HL-60 (cell line): ENCODE results near the gene PNMA6E.

Source experiments
- DNase-seq, 2 experiments: peaks; one replicate each; pipeline ENCODE4 v3.0.0-alpha.2; 2010 to 2020; ENCODE audit warnings: low read depth in 1 of 2, low spot score in 1 of 2
- H3K27ac ChIP-seq: fragments of 250-450 bp; sonication (Bioruptor Pico); replicated peaks from 2 replicates; pipeline ENCODE4 v1.5.1; 2020; ENCODE audit warnings: mild to moderate bottlenecking, moderate library complexity
- H3K27me3 ChIP-seq: fragments of 250-450 bp; sonication (Bioruptor Pico); 2 replicates; pipeline ENCODE4 v1.5.1; 2021; ENCODE audit warnings: mild to moderate bottlenecking, moderate library complexity; ENCODE audit not compliant: insufficient read depth, poor library complexity, severe bottlenecking
- H3K4me3 ChIP-seq: replicated peaks from 2 replicates; pipeline ENCODE4 v1.5.1; 2011; ENCODE audit warnings: mild to moderate bottlenecking, control low read depth, low read length; ENCODE audit not compliant: insufficient read depth
- GABPA ChIP-seq: IDR thresholded peaks from 2 replicates; pipeline ENCODE4 v1.6.1; 2012; ENCODE audit warnings: low read depth
- POLR2AphosphoS5 ChIP-seq: IDR thresholded peaks from 2 replicates; pipeline ENCODE4 v1.6.1; 2012; ENCODE audit warnings: low read depth
- SPI1 ChIP-seq: IDR thresholded peaks from 2 replicates; pipeline ENCODE4 v1.6.1; 2012; ENCODE audit warnings: low read depth, mild to moderate bottlenecking, borderline replicate concordance
- TF ChIP-seq, protein P1 (sequence below): IDR thresholded peaks from 2 replicates; pipeline ENCODE4 v1.6.1; 2012; ENCODE audit warnings: low read depth; ENCODE audit not compliant: insufficient replicate concordance
- TF ChIP-seq, protein P2 (sequence below): IDR thresholded peaks from one replicate; pipeline ENCODE4 v1.5.1; 2011; ENCODE audit warnings: low read length, control low read depth, inconsistent platforms; ENCODE audit not compliant: insufficient read depth

The PNMA6E gene

DNA sequence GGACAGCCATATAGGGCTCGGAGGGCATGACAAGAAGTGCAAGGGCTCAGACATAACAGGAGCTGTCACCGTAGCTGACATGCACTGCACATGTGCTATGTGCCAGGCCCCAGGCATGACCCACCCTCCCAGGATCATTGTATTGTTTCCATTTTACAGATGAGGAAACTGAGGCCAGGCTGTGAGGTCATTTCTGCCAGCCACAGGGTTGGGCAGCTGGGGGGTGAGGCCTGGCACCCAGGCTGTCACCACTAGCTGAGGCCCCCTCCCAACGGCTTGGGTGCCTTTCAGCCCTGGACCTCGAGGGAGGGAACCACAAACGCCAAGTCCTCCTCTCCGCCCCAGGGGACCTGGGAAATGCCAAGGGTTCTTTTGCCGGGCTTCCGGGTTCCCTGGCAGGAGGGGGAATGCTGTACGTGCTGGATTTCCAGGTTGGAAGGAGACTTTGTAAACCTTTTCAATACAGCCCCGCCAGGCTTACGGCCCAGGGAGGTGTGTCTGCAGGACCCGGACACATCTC, 32.1 kb upstream of the PNMA6E start:
- H3K27me3 ChIP-seq: no peaks in the 10 kb centered on the region
- TF ChIP-seq GABPA: no peak
- TF ChIP-seq SPI1: no peak
- no peak for DNase-seq

DNA sequence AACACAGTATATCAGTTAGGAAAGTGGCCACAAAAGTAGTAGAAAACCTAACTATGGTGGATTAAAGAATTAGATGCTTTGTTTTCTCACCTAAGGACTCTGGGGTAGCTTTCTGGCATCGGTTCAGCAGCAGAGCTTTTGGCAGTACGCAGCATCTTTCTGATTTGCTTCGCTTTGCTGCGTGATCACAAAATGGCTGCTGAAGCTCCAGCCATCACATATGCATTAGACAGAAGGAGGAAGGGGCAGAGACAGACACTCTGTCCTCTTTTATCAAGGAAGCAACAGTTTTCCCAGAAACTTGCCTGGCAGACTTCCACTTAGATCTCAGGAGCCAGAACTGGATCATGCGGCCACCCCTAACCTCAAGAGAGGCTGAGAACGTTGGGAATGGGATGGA, 29.6 kb upstream of the PNMA6E start:
- no peak overlapping the region for H3K27ac ChIP-seq
- no peak overlapping the region for H3K4me3 ChIP-seq
- DNase-seq: no peak
- H3K27me3 ChIP-seq: no peaks in the 10 kb centered on the region
- TF ChIP-seq, protein P1, sequence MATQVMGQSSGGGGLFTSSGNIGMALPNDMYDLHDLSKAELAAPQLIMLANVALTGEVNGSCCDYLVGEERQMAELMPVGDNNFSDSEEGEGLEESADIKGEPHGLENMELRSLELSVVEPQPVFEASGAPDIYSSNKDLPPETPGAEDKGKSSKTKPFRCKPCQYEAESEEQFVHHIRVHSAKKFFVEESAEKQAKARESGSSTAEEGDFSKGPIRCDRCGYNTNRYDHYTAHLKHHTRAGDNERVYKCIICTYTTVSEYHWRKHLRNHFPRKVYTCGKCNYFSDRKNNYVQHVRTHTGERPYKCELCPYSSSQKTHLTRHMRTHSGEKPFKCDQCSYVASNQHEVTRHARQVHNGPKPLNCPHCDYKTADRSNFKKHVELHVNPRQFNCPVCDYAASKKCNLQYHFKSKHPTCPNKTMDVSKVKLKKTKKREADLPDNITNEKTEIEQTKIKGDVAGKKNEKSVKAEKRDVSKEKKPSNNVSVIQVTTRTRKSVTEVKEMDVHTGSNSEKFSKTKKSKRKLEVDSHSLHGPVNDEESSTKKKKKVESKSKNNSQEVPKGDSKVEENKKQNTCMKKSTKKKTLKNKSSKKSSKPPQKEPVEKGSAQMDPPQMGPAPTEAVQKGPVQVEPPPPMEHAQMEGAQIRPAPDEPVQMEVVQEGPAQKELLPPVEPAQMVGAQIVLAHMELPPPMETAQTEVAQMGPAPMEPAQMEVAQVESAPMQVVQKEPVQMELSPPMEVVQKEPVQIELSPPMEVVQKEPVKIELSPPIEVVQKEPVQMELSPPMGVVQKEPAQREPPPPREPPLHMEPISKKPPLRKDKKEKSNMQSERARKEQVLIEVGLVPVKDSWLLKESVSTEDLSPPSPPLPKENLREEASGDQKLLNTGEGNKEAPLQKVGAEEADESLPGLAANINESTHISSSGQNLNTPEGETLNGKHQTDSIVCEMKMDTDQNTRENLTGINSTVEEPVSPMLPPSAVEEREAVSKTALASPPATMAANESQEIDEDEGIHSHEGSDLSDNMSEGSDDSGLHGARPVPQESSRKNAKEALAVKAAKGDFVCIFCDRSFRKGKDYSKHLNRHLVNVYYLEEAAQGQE: no peak
- no peak for TF ChIP-seq GABPA
- TF ChIP-seq, protein P2, sequence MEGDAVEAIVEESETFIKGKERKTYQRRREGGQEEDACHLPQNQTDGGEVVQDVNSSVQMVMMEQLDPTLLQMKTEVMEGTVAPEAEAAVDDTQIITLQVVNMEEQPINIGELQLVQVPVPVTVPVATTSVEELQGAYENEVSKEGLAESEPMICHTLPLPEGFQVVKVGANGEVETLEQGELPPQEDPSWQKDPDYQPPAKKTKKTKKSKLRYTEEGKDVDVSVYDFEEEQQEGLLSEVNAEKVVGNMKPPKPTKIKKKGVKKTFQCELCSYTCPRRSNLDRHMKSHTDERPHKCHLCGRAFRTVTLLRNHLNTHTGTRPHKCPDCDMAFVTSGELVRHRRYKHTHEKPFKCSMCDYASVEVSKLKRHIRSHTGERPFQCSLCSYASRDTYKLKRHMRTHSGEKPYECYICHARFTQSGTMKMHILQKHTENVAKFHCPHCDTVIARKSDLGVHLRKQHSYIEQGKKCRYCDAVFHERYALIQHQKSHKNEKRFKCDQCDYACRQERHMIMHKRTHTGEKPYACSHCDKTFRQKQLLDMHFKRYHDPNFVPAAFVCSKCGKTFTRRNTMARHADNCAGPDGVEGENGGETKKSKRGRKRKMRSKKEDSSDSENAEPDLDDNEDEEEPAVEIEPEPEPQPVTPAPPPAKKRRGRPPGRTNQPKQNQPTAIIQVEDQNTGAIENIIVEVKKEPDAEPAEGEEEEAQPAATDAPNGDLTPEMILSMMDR: no peak
- no peak for TF ChIP-seq SPI1
- no peak for TF ChIP-seq POLR2AphosphoS5

More for the DNA sequence above, 32.1 kb upstream of the PNMA6E start:
- no peak overlapping the region for H3K4me3 ChIP-seq
- no peak overlapping the region for H3K27ac ChIP-seq

DNA sequence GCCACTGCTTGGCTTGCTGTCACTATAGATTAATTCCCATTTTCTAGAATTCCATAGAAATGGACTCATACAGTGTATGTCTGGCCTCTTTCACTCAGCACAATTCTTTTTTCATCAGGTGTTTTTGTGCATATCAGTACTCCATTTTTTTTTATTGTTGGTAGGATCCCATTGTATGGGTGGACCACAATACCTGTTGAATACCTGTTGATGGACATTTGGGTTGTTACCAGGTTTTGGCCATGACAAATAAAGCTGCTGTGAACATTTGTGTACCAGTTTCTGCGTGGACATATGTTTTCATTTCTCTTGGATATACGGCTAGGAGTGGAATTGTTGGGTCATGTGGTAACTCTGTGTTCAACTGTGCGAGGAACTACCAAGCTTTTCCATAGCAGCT, 25.1 kb upstream of the PNMA6E start:
- Histone ChIP-seq H3K4me3 (no peak overlapping the region), H3K27me3 (no peaks in the 10 kb centered on the region), H3K27ac (no peak overlapping the region)
- TF ChIP-seq, protein P1: no peak
- TF ChIP-seq SPI1: no peak
- no peak for TF ChIP-seq GABPA
- TF ChIP-seq, protein P2: no peak
- no peak for TF ChIP-seq POLR2AphosphoS5
- no peak for DNase-seq

DNA sequence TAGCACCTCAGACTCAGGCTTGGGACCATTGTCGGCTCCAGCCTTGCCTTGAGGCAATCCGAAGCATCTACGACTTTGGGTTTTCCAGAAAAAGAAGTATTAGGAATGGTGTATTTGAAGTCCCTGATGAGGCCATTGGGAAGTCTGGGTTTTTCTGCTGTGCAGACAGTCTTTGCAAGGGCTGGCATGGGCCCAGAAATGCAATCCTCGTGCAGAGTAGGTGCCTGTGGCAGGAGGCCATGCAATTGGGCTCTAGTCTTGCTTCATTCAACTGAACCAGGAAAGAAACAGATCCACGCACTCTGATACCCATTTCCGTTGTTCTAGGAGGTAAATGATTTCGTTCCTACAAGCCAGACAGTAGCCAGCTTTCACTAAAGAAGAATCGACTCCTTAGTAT, 22.5 kb upstream of the PNMA6E start:
- DNase-seq: peak in 1 of 2 experiments; percentile 81
- Histone ChIP-seq H3K4me3 (no peak overlapping the region), H3K27ac (peak overlapping the region; percentile 44), H3K27me3 (no peaks in the 10 kb centered on the region)
- TF ChIP-seq POLR2AphosphoS5 (no peak), SPI1 (no peak), GABPA (no peak)
- TF ChIP-seq, protein P1: no peak
- TF ChIP-seq, protein P2: no peak
